PC-3 (cell line): ENCODE data around the gene PYGO2.

Experiments used
- EZH2 ChIP-seq: fragments of 300-600 bp; sonication (generic); IDR thresholded peaks from one replicate; pipeline ENCODE4 v1.6.1; 2017; ENCODE audit warnings: antibody characterized with exemption, mild to moderate bottlenecking, low read length; ENCODE audit not compliant: unreplicated experiment
- TF ChIP-seq, protein P1 (sequence below): fragments of 300-600 bp; sonication (generic); conservative IDR thresholded peaks from 2 replicates; pipeline ENCODE4 v1.5.1; 2017; ENCODE audit warnings: antibody characterized with exemption, low read depth, mild to moderate bottlenecking, low read length

DNA sequence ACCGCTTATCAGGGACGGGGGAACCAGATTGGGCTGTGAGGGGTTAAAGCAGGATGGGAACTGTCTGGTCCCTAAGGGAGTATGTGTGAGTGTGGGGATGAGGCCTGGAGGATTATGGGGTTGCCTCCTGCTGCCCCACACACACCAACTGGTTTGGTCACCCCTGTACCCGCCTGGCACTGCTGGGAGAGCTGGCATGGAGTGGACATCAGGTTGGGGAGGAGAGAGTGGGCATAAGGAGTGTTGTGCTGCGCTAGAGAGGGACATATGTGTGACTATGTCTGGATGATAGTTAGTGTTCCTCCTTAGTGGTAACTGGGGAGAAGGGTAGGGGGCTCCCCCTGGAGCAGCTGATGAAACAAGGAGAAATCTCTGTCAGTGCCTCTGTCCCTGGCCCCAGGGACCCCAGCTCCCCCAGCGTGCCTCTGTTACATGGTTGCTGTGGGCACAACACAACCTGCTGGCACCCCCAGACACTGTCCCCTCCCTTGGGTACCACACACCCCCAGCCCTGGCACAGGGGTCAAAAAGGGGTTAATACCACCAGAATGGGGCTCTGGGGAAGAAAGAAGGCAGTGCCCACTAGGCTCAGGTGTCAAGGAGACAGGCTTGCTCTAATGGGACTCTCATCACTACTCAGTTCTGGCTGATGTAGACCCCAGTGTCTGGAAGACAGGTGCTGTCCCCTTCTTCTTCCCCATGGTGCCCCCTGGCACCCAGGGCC is 42.9 kb upstream of the PYGO2 start:
- TF ChIP-seq, protein P1, sequence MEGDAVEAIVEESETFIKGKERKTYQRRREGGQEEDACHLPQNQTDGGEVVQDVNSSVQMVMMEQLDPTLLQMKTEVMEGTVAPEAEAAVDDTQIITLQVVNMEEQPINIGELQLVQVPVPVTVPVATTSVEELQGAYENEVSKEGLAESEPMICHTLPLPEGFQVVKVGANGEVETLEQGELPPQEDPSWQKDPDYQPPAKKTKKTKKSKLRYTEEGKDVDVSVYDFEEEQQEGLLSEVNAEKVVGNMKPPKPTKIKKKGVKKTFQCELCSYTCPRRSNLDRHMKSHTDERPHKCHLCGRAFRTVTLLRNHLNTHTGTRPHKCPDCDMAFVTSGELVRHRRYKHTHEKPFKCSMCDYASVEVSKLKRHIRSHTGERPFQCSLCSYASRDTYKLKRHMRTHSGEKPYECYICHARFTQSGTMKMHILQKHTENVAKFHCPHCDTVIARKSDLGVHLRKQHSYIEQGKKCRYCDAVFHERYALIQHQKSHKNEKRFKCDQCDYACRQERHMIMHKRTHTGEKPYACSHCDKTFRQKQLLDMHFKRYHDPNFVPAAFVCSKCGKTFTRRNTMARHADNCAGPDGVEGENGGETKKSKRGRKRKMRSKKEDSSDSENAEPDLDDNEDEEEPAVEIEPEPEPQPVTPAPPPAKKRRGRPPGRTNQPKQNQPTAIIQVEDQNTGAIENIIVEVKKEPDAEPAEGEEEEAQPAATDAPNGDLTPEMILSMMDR = no peak
- TF ChIP-seq EZH2 = no peak
